Upper lobe of left lung (tissue), 4 donors: ENCODE results near the gene SPG11.

Experiments
- CTCF ChIP-seq, 6 experiments: fragments of 450-650 bp in 4 of 6; fragments of 200-600 bp in 2 of 6; sonication (generic) in 2 of 6; IDR thresholded peaks; one replicate each; pipeline ENCODE4 v1.5.1; 2016 to 2019; ENCODE audit warnings: antibody characterized with exemption in 6 of 6
- EP300 ChIP-seq, 4 donors: sonication (generic); formaldehyde crosslinking; IDR thresholded peaks; one replicate each; pipeline ENCODE4 v1.5.1; 2017; ENCODE audit warnings: antibody characterized with exemption in 4 of 4, control low read depth in 2 of 4
- POLR2A ChIP-seq, 4 donors: fragments of 450-650 bp; IDR thresholded peaks; one replicate each; pipeline ENCODE4 v1.5.1; 2016 to 2017; ENCODE audit warnings: antibody characterized with exemption in 4 of 4, mild to moderate bottlenecking in 2 of 4
- POLR2AphosphoS5 ChIP-seq, 2 donors: sonication (generic); formaldehyde crosslinking; IDR thresholded peaks; one replicate each; pipeline ENCODE4 v1.5.1; 2017; ENCODE audit warnings: antibody characterized with exemption in 2 of 2

DNA sequence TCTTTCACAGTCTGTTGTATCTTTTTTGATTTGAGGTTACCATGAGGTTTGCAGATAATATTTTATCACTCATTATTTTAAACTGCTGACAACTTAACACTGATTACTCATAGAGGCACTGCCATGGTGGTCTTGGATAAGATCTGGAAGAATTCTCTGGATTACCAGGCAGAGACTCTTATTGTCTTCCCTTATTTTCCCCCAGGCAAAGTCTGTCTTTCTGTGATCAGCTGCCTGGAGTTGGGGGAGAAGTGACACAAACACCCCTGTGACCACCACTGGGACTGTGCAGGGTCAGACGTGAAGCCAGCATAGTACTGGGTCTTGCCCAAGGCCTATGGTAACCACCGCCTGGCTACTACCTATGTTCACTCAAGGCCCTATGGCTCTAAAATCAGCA is 42.9 kb upstream of the SPG11 start:
- no peak for TF ChIP-seq POLR2A (IDR thresholded peaks at IDR 0.05)
- TF ChIP-seq CTCF (IDR thresholded peaks at IDR 0.05), result no peak
- TF ChIP-seq POLR2AphosphoS5 (IDR thresholded peaks at IDR 0.05), result no peak
- no peak for TF ChIP-seq EP300 (IDR thresholded peaks at IDR 0.05)
